ENCODE data around the gene KARS1.
"Not testable (repeated sequence)": the region's sequence is repeated elsewhere in the genome, so short reads cannot be mapped to it uniquely, and the experiment has no call there.

The KARS1 gene

DNA sequence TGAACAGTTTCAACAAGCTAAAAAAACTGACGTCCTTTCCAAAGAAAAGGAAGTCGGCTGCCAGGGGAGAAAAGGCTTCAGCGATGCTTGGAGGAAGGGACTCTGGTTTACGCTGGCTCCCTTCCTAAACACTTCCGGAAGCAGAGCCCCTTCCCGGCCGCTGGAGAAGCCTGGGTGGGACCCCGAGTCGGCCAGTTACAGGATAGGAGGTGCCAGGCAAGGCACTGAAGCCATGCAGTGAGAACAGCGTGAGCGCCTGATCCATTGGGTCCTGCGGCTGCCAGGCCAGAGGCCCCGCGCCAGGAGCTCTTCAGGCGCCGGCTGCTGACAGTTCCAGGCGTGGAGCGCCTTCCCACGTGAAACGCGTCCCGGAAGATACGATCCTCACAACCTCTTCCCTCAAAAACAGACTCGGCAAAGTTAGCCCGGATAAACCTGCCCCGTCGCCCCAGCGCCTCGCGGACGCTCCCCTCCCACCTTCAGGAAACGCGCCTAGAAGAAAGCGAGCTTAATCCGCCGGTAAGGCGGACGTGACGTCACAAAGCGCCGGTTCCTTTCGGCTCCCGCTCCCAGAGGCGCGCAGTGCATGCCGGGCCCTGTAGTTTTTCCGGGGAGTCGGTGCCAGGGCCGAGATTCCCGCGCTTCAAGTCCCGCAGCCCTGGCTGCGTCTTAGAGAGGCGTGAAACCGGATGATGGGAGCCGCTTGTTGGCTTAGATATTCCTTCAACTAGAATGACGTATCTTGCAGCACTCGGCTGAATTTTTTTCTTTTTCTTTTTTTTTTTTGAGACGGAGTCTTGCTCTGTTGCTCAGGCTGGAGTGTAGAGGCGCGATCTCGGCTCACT, 24.5 kb downstream of the KARS1 start, which contains the start of gene ADAT1:
Gene ADAT1 (minus strand): TSS at position 521 of the 845 bp plus-strand sequence. CDS start 2,482 bp downstream, outside the sequence.
- peak; percentile 96 for DNase-seq

DNA sequence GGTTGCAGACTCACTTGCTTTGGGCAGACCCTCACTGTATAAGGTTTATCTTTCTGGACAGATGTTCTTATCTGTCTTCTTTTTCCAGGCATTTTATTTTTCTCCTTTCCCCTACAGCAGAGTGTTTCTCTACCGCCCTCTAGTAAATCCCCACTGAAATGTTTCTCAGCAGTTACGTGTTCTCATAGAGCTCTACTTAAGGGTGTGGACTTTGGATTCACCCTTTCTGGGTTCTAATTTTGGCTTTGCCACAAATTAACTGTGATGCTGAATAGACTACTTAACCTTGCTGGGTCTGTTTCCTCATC, 26.3 kb downstream of the KARS1 start:
- DNase-seq, result no peak

DNA sequence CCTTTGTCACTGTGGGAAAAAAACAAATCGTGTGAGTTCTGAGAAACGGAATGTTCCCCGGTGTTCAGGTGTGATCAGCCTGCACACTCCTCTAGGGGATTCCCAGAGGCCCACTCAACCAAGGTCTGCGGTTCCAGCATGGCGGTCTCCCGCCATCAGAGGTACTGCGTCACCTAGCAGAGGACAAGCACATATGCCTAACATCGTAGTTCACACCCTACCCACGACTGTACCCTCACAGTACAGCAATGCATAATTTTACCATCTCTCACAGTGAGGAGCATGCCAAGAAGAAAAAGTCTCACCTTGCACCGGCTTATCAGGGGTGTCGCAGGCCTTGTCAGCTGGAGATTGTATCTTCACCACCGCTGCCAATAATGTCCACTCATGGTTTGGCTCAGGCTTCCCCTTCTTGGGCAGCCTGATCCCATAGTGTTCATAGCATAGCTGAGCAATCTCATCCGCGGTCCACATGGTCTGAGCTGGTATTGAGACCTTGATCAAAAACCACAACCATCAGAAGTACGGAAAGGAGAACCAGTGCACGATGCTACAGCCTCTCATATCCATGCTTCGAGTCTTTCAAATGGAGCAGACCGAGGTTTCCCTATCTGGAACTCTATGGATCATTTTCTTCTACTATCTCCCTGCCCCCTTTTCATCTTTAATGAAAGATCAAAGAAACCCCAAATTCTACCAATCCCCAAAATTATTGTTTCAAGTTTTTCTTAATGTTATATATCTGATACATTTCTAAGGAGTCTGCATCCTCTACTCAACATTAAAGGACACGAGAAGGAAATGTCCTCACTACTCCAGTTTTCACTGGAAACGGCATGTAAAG, 26.9 kb downstream of the KARS1 start:
- no peak for DNase-seq

DNA sequence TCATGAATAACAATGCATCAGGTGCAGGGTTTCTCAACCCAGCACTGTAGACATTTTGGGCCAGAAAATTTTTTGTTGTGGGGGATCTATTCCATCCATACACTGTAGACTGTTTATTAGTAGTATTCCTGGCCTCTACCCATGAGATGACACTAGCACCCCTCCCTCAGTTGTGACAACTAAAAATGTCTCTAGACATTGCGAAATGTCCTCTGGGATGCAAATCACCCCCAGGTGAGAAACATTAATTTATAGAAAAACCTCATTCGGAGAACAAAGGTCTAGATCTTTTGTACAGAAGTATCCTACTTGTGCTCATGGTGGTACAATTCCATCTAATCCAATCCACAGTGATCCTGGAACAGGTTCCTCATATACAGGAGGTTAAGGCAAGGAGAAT, 28.7 kb downstream of the KARS1 start:
- no peak for DNase-seq

DNA sequence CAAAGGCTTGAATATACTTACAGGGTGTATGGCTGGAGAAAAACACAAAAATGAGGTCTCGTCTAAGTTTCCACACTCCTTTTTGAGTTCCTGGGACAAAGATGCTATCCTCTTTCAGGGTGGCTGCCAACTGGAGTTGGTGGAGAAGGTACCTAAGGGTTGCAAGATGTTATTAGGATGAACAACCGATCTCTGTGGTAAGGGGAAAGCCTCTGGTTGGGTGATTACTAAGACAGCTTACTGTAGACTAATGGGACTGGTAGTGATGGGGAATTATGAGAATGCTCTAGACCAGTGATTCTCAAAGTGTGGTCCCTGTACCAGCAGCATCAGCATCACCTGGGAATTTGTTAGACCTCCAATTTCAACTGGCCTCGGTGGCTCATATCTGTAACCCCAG, 30.3 kb downstream of the KARS1 start:
- DNase-seq, result no peak

DNA sequence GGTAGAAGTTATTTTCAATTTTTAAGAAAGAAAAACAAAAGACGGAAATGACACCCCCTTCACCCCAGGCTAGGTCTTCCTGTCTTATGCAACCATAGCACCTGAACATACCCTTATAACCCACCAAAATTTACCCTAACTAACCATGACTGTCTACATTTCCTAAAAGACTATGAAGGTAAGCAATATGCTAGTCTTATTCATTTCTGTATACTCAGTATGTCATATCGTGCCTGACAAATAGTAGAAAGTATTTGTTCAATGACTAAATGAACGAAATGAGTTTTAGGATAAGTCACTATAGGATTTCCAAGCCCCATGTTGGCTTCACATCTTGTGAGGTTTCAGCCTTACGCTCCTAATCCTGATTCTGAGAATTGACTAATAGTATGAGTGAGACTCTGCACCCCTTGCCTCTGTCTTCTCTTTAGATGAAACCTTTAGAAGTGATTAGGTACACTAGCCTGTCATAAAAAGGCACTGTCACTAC, 30.9 kb downstream of the KARS1 start:
- DNase-seq, result no peak

- no peak for DNase-seq
Observed at GRCh38 chr16:75615619-75616018, 31.8 kb downstream of the KARS1 start.

DNA sequence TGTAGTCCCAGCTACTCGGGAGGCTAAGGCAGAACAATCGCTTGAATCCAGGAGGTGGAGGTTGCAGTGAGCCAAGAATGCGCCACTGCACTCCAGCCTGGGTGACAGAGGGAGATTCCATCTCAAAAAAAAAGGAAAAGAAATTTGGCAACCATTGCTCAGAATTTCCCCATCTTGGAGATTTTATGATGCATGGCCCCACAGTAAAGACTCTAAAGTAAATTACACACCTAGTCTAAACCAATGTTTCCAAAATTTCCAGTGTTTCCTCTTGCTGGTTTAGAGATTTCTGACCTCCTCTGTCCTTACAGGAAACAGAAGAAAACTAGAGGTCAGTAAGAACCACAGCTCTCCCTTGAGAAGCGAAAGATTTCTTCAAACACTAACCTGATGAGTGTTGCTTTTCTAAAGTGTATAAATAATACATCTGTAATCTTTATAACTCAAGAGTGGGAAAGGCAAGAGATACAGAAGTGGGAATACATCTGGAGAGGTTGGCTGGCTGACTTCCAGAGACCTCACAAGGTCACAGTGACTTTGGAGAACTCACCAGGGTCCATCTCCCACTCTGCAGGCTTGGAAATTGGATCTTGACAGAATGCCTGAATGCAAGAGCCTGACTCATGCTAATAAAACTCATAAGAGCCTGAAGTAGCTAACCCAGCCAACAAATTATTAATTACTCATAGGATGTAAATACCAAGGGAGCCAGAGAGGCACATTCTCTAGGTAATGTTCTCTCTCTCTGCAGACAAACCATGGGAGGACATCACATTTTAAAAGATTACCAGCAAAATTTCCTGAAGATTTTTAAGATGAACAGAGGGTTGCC, 33.2 kb downstream of the KARS1 start:
- DNase-seq, result no peak

DNA sequence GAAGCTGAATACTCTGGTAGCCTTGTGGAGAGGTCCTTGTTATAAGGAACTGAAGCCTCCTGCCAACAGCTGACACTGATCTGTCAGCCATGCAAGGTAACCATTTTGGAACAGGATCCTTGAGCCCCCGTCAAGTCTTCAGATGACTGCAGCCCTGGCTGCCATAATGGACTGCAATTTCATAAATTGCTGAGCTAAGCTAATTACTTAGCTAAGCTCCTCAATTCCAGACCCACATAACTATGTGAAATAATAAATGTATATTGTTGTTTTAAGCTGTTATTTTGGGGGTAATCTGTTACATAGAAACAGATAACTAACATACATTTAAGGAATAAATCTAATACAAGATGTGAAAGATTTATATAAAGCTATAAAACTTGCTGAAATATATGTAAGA, 41.0 kb downstream of the KARS1 start:
- no peak for DNase-seq

- no peak for DNase-seq
Observed at GRCh38 chr16:75603241-75603640, 44.2 kb downstream of the KARS1 start.

DNA sequence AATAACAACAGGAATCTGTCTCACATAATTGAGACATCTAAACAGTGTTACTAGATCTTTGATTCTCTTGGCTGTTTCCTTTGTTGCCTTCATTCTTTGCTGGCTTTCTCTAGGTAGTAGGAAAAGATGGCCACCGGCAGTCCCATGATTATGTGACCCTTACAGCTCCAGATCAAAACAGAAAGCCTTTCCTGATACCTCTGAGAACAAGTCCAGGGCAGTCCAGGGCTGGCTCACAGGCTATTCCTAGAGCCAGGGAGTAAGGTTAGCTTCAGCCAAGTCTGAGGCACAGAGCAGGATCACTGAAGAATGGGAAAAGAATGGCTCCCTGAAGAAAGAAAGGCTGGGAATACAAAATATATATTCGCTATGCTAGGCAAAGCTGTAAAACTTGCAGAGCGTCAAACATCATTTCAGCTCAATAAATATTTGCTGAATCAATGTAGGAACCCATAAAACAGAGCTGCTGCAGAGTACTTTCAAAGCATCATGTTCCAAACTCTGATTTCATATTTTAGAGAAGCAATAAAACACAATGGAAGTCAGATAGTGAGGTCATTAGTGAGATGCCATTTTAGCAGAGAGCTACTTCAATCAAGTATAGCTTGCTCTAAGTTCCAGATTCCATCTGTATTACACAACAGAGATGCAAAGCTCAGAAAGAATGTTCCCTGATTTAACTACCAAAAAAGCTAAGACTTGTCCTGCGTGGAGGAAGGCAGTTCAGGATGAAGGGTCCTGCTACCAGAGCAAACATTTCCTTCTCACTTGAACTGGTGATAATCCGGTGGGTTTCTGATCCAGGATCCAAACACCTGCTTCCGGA, 47.8 kb downstream of the KARS1 start:
- no peak for DNase-seq

- no peak for DNase-seq
Observed at GRCh38 chr16:75593825-75594820, 53.3 kb downstream of the KARS1 start.

DNA sequence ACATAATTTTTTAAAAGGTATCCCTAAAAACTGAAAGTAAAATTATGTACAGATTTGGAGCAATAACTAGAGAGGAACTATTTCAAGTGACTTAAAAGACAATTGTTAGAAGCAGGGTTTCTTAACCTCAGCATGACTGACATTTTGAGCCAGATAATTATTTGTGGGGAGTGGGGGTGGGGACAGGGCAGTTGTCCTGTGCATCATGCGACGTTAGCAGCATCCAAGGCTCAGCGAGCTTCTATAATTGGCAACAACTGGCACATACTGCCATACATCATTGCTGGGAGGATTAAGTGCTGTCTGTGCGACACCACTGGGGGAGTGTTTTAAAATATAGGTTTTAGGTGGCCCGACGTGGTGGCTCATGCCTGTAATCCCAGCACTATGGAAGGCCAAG, 54.2 kb downstream of the KARS1 start:
- no peak for DNase-seq

- DNase-seq, result not testable (repeated sequence)
Observed at GRCh38 chr16:75591927-75592326, 55.5 kb downstream of the KARS1 start.

GRCh38 chr16:75590920-75591843, 56.3 kb downstream of the KARS1 start:
- no peak for DNase-seq

GRCh38 chr16:75589306-75589705, 58.2 kb downstream of the KARS1 start:
- no peak for DNase-seq

DNA sequence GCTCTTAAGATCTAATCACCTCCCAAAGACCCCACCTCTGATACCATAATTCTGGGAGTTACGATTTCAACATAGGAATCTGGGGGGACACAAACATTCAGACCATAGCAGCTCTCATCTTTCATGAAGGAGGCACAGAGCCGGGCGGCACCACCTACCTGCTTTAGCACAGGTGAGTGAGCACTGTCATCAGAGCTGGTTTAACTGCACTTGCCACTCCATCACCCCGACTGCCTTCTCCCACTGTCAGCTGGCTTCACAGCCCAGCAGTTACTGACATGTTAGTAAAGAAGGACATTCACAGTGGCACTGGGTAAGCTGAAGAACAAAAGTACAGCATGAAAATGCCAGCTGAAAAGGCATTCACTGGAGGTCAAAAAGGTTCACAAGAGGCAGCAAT, 58.7 kb downstream of the KARS1 start:
- DNase-seq, result no peak

- no peak for DNase-seq
Observed at GRCh38 chr16:75584108-75584507, 63.4 kb downstream of the KARS1 start.

DNA sequence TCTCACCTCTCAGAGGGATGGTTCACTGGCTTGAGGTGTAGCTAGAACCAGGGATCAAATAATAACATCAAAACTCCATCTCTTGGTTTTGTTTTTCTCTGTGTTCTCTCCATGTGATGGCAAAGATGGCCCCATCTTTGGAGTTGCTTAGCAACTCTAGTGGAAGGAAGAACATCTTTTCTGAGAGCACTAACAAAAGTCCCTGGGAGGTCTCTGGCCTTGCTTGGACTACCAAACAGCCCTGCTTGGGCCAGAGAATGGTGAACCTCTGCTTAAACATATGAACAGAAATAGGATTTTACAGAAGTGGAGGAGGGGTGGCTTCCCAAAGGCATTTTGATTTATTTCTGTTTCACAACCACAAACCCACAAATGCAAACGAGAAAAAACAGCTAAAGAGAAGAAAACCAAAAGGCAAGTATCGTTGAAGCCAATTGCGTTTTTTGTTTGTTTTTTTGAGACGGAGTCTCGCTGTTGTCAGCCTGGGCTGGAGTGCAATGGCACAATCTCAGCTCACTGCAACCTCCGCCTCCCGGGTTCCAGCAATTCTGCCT, 68.1 kb downstream of the KARS1 start:
- no peak for DNase-seq
